ENCODE results near the gene B4GALT2. TPM values are rescaled to one million over a fixed set of nuclear protein-coding genes. Genes with fewer than 3 reads are reported as not detected.

B4GALT2 gene
- total RNA-seq, 2 donors from 2014 or later = 62.7 to 72.7 TPM

DNA sequence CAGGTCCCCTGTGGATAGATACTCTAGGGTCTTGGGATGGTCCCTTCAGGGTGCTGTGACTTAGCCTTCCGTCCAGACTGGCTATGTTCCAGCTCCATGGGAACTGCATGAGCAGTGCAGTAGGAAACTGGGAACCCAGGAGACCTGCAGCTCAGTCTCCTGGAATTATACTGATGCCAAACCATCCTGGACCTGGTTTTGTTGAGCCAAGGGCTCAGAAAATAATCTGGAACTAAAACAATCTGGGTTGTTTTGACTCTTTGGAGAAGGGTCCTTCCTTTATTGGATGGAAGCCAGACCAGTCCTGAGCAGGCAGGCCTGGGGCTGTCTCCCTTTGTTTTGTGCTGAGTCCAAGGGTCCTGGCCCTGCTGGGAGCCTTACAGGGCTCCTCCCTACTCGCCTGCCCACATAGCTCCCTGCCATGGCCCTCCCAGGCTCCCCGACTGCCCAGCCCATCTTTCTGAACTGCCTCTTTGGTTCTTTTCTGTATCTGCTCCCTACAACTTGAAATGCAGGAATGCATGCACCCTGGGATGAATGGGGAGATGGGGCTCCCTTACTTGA lies 31.1 kb upstream of the B4GALT2 start:
- Mint-ChIP-seq H3K4me3 (peak overlapping the region; percentile 83), H3K27me3 (ENCODE audit: insufficient read depth) (peaks cover 2% of the 10 kb centered on the region), H3K27ac (no peak overlapping the region), H3K36me3 (ENCODE audit: low read depth) (peaks cover 3% of the 10 kb centered on the region), H3K4me1 (peaks cover 10% of the 10 kb centered on the region), H3K9me3 (no peaks in the 10 kb centered on the region)
- no peak for DNase-seq
- Histone ChIP-seq H3K27me3 (ENCODE audit: control insufficient read depth, insufficient read depth, low read length, poor library complexity, severe bottlenecking) (no peaks in the 10 kb centered on the region), H3K4me3 (ENCODE audit: low read length) (peak overlapping the region; percentile 95), H3K27ac (ENCODE audit: low read depth, low read length) (no peak overlapping the region), H3K4me1 (ENCODE audit: control insufficient read depth, insufficient read depth, low read length) (peaks cover 10% of the 10 kb centered on the region), H3K9ac (ENCODE audit: extremely low read depth, low read length, poor library complexity, severe bottlenecking) (no peak overlapping the region), H3K36me3 (ENCODE audit: control insufficient read depth, insufficient read depth, low read length) (peaks cover 12% of the 10 kb centered on the region), H3K9me3 (ENCODE audit: control insufficient read depth, low read length) (no peaks in the 10 kb centered on the region)
- TF ChIP-seq, protein P1, sequence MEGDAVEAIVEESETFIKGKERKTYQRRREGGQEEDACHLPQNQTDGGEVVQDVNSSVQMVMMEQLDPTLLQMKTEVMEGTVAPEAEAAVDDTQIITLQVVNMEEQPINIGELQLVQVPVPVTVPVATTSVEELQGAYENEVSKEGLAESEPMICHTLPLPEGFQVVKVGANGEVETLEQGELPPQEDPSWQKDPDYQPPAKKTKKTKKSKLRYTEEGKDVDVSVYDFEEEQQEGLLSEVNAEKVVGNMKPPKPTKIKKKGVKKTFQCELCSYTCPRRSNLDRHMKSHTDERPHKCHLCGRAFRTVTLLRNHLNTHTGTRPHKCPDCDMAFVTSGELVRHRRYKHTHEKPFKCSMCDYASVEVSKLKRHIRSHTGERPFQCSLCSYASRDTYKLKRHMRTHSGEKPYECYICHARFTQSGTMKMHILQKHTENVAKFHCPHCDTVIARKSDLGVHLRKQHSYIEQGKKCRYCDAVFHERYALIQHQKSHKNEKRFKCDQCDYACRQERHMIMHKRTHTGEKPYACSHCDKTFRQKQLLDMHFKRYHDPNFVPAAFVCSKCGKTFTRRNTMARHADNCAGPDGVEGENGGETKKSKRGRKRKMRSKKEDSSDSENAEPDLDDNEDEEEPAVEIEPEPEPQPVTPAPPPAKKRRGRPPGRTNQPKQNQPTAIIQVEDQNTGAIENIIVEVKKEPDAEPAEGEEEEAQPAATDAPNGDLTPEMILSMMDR (conservative IDR thresholded peaks at IDR 0.05) = no peak
- WGBS, 2 experiments (ENCODE audit: insufficient coverage in 1 of 2, insufficient read length in 1 of 2) = 70 to 89% methylated on average over 3 of the region's 3 CpGs

DNA sequence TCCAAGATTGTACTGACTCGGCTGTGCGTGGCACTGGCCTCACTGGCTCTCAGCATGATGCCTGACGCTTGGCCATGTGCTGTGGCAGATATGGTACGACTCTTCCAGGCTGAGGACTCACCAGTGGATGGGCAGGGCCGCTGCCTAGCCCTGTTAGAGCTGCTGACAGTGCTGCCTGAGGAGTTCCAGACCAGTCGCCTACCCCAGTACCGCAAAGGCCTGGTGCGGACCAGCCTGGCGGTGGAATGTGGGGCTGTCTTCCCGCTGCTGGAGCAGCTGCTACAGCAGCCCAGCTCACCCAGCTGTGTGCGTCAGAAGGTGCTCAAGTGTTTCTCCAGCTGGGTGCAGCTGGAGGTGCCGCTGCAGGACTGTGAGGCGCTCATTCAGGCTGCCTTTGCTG lies 29.3 kb upstream of the B4GALT2 start:
- Histone ChIP-seq H3K4me1 (ENCODE audit: control insufficient read depth, insufficient read depth, low read length) (peaks cover 10% of the 10 kb centered on the region), H3K9me3 (ENCODE audit: control insufficient read depth, low read length) (no peaks in the 10 kb centered on the region), H3K9ac (ENCODE audit: extremely low read depth, low read length, poor library complexity, severe bottlenecking) (no peak overlapping the region), H3K27ac (ENCODE audit: low read depth, low read length) (no peak overlapping the region), H3K4me3 (ENCODE audit: low read length) (no peak overlapping the region), H3K36me3 (ENCODE audit: control insufficient read depth, insufficient read depth, low read length) (peaks cover 12% of the 10 kb centered on the region), H3K27me3 (ENCODE audit: control insufficient read depth, insufficient read depth, low read length, poor library complexity, severe bottlenecking) (no peaks in the 10 kb centered on the region)
- DNase-seq = no peak
- H3K36me3 Mint-ChIP-seq (ENCODE audit: low read depth) = peaks cover 3% of the 10 kb centered on the region
- TF ChIP-seq, protein P1 (conservative IDR thresholded peaks at IDR 0.05) = no peak
- H3K4me3 Mint-ChIP-seq = no peak overlapping the region
- H3K9me3 Mint-ChIP-seq = no peaks in the 10 kb centered on the region
- 83 to 86% methylated on average over 7 to 13 of the region's 13 CpGs for WGBS, 2 experiments (ENCODE audit: insufficient coverage in 1 of 2, insufficient read length in 1 of 2)
- peaks cover 13% of the 10 kb centered on the region for H3K4me1 Mint-ChIP-seq
- no peak overlapping the region for H3K27ac Mint-ChIP-seq
- H3K27me3 Mint-ChIP-seq (ENCODE audit: insufficient read depth) = no peaks in the 10 kb centered on the region

DNA sequence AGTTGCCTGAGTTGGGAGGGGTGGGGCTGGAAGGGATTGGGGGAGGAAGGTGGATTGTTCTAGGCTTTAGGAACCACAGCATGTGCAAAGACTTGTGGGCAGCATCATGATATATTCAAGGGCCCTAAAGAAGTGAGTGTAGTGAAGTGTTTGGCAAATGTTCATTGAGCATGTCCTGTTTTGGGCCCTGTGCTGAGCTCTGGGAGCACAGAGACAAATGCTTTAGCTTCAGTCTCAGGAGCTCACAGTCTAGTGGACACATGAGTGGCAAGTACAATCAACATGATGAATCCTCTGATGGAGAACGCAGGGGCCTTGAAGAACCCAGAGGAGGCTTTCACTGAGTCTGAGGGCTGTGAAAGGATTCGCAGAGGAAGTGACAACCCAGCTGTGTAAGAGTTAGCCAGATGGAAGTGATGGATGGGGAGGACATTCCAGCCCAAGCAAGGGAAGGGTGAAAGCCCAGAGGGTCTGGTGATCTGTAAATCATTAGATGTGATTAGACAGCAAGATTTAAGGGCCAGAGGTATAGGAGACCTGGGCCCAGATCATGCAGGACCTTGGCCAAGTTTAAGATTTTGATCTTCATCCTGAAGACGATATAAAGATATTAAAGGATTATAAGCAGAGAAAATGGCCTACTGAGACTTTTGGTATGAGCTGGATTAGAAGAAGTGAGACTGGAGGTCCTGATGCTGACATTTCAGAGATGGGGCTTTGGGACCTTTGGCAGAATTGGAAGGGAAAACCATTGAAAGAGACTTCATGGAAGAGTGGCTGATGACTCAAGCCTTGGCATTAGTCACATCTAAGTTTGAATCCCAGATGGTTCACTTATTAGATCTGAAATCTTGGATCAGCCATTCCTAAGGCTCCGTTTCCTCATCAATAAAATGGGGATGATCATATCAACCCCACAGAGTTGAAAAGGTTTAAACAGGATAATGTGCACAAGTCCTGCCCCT lies 27.7 kb upstream of the B4GALT2 start:
- 92 to 94% methylated on average over 2 to 4 of the region's 4 CpGs for WGBS, 2 experiments (ENCODE audit: insufficient coverage in 1 of 2, insufficient read length in 1 of 2)
- Histone ChIP-seq H3K27me3 (ENCODE audit: control insufficient read depth, insufficient read depth, low read length, poor library complexity, severe bottlenecking) (no peaks in the 10 kb centered on the region), H3K9me3 (ENCODE audit: control insufficient read depth, low read length) (no peaks in the 10 kb centered on the region), H3K4me1 (ENCODE audit: control insufficient read depth, insufficient read depth, low read length) (peaks cover 7% of the 10 kb centered on the region), H3K9ac (ENCODE audit: extremely low read depth, low read length, poor library complexity, severe bottlenecking) (no peak overlapping the region), H3K27ac (ENCODE audit: low read depth, low read length) (no peak overlapping the region), H3K36me3 (ENCODE audit: control insufficient read depth, insufficient read depth, low read length) (peaks cover 13% of the 10 kb centered on the region), H3K4me3 (ENCODE audit: low read length) (no peak overlapping the region)
- no peaks in the 10 kb centered on the region for H3K27me3 Mint-ChIP-seq (ENCODE audit: insufficient read depth)
- H3K27ac Mint-ChIP-seq = no peak overlapping the region
- DNase-seq = no peak
- H3K9me3 Mint-ChIP-seq = no peaks in the 10 kb centered on the region
- TF ChIP-seq, protein P1 (conservative IDR thresholded peaks at IDR 0.05) = no peak
- H3K4me1 Mint-ChIP-seq = peaks cover 14% of the 10 kb centered on the region
- peaks cover 3% of the 10 kb centered on the region for H3K36me3 Mint-ChIP-seq (ENCODE audit: low read depth)
- H3K4me3 Mint-ChIP-seq = no peak overlapping the region

Data from endodermal cell (in vitro differentiated cells).